GM19463 (cell line): ENCODE measurements around the gene DUSP9.
"Not testable (repeated sequence)": the region's sequence is repeated elsewhere in the genome, so short reads cannot be mapped to it uniquely, and the experiment has no call there.

Experiments
- ATAC-seq: cut with Tn5 transposase; IDR thresholded peaks from one replicate; pipeline ENCODE4 v1.9.1; 2021; ENCODE audit warnings: mild to moderate bottlenecking, moderate library complexity; ENCODE audit not compliant: unreplicated experiment

DUSP9 gene

GRCh38 chrX:153646620-153647373, at the start of gene DUSP9:
Gene DUSP9 (plus strand): TSS chrX:153647203. CDS start chrX:153647954, 751 bp downstream.
- no peak for ATAC-seq

- ATAC-seq: peak; percentile 24
These were observed 48.3 kb upstream of the DUSP9 start, which contains the start of gene CCNQ for GRCh38 chrX:153598541-153599191. Gene CCNQ (minus strand): TSS chrX:153599139. CDS start chrX:153599073, 66 bp downstream.

- peak; percentile 82 for ATAC-seq
These were observed 47.6 kb upstream of the DUSP9 start for GRCh38 chrX:153599192-153600031.

GRCh38 chrX:153600032-153600373, 47.0 kb upstream of the DUSP9 start:
- ATAC-seq: no peak

GRCh38 chrX:153600921-153601320, 46.1 kb upstream of the DUSP9 start:
- ATAC-seq: no peak

- ATAC-seq: no peak
These were observed 45.4 kb upstream of the DUSP9 start for GRCh38 chrX:153601511-153602110.

- ATAC-seq: no peak
These were observed 44.4 kb upstream of the DUSP9 start for GRCh38 chrX:153602601-153603000.

GRCh38 chrX:153603131-153603656, 43.8 kb upstream of the DUSP9 start:
- no peak for ATAC-seq

GRCh38 chrX:153604666-153605380, 42.2 kb upstream of the DUSP9 start:
- not testable (repeated sequence) for ATAC-seq

GRCh38 chrX:153606503-153606902, 40.5 kb upstream of the DUSP9 start:
- no peak for ATAC-seq

- no peak for ATAC-seq
These were observed 38.6 kb upstream of the DUSP9 start for GRCh38 chrX:153608376-153608775.

GRCh38 chrX:153608806-153609205, 38.2 kb upstream of the DUSP9 start:
- no peak for ATAC-seq

- ATAC-seq: no peak
These were observed 36.8 kb upstream of the DUSP9 start for GRCh38 chrX:153609917-153610835.

GRCh38 chrX:153610836-153611213, 36.2 kb upstream of the DUSP9 start:
- no peak for ATAC-seq

- no peak for ATAC-seq
These were observed 35.5 kb upstream of the DUSP9 start for GRCh38 chrX:153611298-153612095.

GRCh38 chrX:153612413-153612812, 34.6 kb upstream of the DUSP9 start:
- no peak for ATAC-seq

GRCh38 chrX:153614818-153615217, 32.2 kb upstream of the DUSP9 start:
- no peak for ATAC-seq

GRCh38 chrX:153620576-153620975, 26.4 kb upstream of the DUSP9 start:
- ATAC-seq: no peak
